Upper lobe of left lung (tissue), 6 donors: Measurements from ENCODE around the gene NSD1. TPM values are rescaled to one million over a fixed set of nuclear protein-coding genes. Genes with fewer than 3 reads are reported as not detected.

Source experiments
- ATAC-seq, 2 donors: fragments of 200-7000 bp; cut with Tn5 transposase; one replicate each; pipeline ENCODE4 v1.9.1; 2022; ENCODE audit warnings: mild to moderate bottlenecking in 2 of 2, moderate library complexity in 2 of 2; ENCODE audit not compliant: low FRiP score in 2 of 2
- DNase-seq, 2 donors: peaks; one replicate each; pipeline ENCODE4 v3.0.0-alpha.2; 2019 to 2020
- H3K27ac ChIP-seq, 4 donors: fragments of 200-600 bp; sonication (generic); one replicate each; pipeline ENCODE4 v1.5.1; 2016 to 2019
- H3K27me3 ChIP-seq, 4 donors: fragments of 200-600 bp; sonication (generic); one replicate each; pipeline ENCODE4 v1.5.1; 2017 to 2019
- H3K36me3 ChIP-seq, 4 donors: fragments of 200-600 bp; sonication (generic); one replicate each; pipeline ENCODE4 v1.5.1; 2016 to 2019
- H3K4me1 ChIP-seq, 4 donors: fragments of 200-600 bp; sonication (generic); one replicate each; pipeline ENCODE4 v1.5.1; 2018 to 2019
- H3K4me3 ChIP-seq, 4 donors: fragments of 200-600 bp; sonication (generic); one replicate each; pipeline ENCODE4 v1.5.1; 2017 to 2019; ENCODE audit warnings: mild to moderate bottlenecking in 2 of 4, moderate library complexity in 1 of 4
- H3K9me3 ChIP-seq, 4 donors: fragments of 200-600 bp; sonication (generic); one replicate each; pipeline ENCODE4 v1.5.1; 2018 to 2019
- CTCF ChIP-seq, 6 experiments: fragments of 450-650 bp in 4 of 6; fragments of 200-600 bp in 2 of 6; sonication (generic) in 2 of 6; IDR thresholded peaks; one replicate each; pipeline ENCODE4 v1.5.1; 2016 to 2019; ENCODE audit warnings: antibody characterized with exemption in 6 of 6
- EP300 ChIP-seq, 4 donors: sonication (generic); formaldehyde crosslinking; IDR thresholded peaks; one replicate each; pipeline ENCODE4 v1.5.1; 2017; ENCODE audit warnings: antibody characterized with exemption in 4 of 4, control low read depth in 2 of 4
- POLR2A ChIP-seq, 4 donors: fragments of 450-650 bp; IDR thresholded peaks; one replicate each; pipeline ENCODE4 v1.5.1; 2016 to 2017; ENCODE audit warnings: antibody characterized with exemption in 4 of 4, mild to moderate bottlenecking in 2 of 4
- POLR2AphosphoS5 ChIP-seq, 2 donors: sonication (generic); formaldehyde crosslinking; IDR thresholded peaks; one replicate each; pipeline ENCODE4 v1.5.1; 2017; ENCODE audit warnings: antibody characterized with exemption in 2 of 2
- WGBS, 2 donors: methylation state at CpG; one replicate each; pipeline ENCODE4 v1.1.5; 2017 to 2018; 5-methylcytosine and 5-hydroxymethylcytosine counted together
- total RNA-seq, 6 donors: library from RNA; depleted of rRNA in 4 of 6; stranded (reverse); fragments of >200 nt in 4 of 6; gene quantifications; one replicate each; pipeline versions ENCODE4 v1.1.0 to v1.2.1, GENCODE V29; 2016 to 2021
- donor health status: DM: no; HTN: no; CAD: no; lungs with moderate emphysema.
- donor health status: DM: no; HTN: yes; CAD: no; lungs with severe emphysema.

NSD1 gene
- total RNA-seq, 6 donors from 2014 or later = 33.0 to 69.1 (median 55.7) TPM

DNA sequence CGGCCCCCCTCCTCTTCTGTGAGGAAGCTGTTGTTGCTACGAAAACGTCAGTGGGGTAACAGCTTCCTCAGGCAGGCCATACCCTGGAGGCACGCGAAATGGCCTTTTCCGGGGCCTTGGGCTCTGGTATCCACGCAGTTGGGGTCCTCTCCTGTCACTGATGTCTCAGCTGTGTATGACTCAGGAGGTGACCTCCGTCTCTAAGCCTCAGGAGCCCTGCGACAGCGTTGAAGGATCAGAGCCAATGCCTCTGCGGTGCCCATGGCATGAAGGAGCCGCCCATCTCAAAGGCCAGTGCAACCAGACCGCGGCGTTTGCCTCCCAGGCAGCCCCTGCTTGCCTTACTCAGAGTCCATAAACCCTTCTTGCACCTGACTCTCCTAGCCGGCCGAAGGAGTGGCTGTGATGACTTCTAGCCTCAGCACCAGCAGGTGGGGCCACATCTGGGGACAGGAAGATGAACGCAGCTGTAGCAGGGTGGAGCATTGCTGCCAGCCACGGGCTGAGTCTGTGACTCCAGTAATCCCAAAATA, 179.1 kb downstream of the NSD1 start:
- Histone ChIP-seq H3K4me1 (peaks cover 27 to 40% (median 30%) of the 10 kb centered on the region in 4 donors), H3K27ac (no peak overlapping the region), H3K4me3 (peak overlapping the region in 3 of 4 donors; percentile 42 to 71 (median 66)), H3K36me3 (peaks cover 0 to 13% (median 0%) of the 10 kb centered on the region in 4 donors), H3K9me3 (no peaks in the 10 kb centered on the region), H3K27me3 (no peaks in the 10 kb centered on the region)
- TF ChIP-seq EP300 (IDR thresholded peaks at IDR 0.05) = no peak
- no peak for TF ChIP-seq POLR2AphosphoS5 (IDR thresholded peaks at IDR 0.05)
- no peak for TF ChIP-seq CTCF (IDR thresholded peaks at IDR 0.05)
- no peak for TF ChIP-seq POLR2A (IDR thresholded peaks at IDR 0.05)
- ATAC-seq = no peak
- 9 to 15% methylated on average over 13 to 19 of the region's 19 CpGs for WGBS, 2 donors
- no peak for DNase-seq

- Histone ChIP-seq H3K4me3 (no peak overlapping the region), H3K9me3 (no peaks in the 10 kb centered on the region), H3K4me1 (peaks cover 23 to 35% (median 30%) of the 10 kb centered on the region in 4 donors), H3K27ac (no peak overlapping the region), H3K36me3 (peaks cover 0 to 7% (median 0%) of the 10 kb centered on the region in 4 donors), H3K27me3 (no peaks in the 10 kb centered on the region)
- WGBS, 2 donors = 94% methylated on average over 14 to 15 of the region's 15 CpGs
- DNase-seq (no peak), ATAC-seq (no peak)
- TF ChIP-seq POLR2AphosphoS5 (IDR thresholded peaks at IDR 0.05) (no peak), EP300 (IDR thresholded peaks at IDR 0.05) (no peak), CTCF (IDR thresholded peaks at IDR 0.05) (no peak), POLR2A (IDR thresholded peaks at IDR 0.05) (no peak)
These were observed 180.1 kb downstream of the NSD1 start for GRCh38 chr5:177313561-177314259.

- DNase-seq (no peak), ATAC-seq (no peak)
These were observed 181.1 kb downstream of the NSD1 start for GRCh38 chr5:177314376-177315342.

DNA sequence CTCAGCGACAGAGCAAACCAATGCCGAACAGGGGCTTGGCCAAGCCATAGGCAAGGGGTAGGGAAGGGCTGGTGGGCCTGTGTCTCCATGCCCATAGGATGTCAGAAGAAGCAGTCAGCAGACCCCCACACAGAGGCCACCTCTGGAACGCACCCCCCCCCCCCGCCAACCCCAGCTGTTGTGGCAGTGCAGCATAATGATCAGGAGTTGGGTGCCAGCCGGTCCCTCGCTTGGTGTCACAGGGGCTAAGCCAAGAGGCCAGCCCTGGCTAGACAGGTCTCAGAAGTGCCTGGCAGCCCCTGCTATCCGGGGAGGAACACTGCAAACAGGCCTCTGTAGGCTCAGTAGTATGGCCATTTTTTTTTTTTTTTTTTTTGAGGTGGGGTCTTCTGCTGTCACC, 181.8 kb downstream of the NSD1 start:
- TF ChIP-seq POLR2A (IDR thresholded peaks at IDR 0.05) (no peak), POLR2AphosphoS5 (IDR thresholded peaks at IDR 0.05) (no peak), CTCF (IDR thresholded peaks at IDR 0.05) (no peak), EP300 (IDR thresholded peaks at IDR 0.05) (no peak)
- DNase-seq (no peak), ATAC-seq (no peak)
- no peak overlapping the region for H3K27ac ChIP-seq
- 90 to 96% methylated on average over 7 of the region's 7 CpGs for WGBS, 2 donors
- peaks cover 23 to 31% (median 26%) of the 10 kb centered on the region in 4 donors for H3K4me1 ChIP-seq
- H3K27me3 ChIP-seq = no peaks in the 10 kb centered on the region
- H3K9me3 ChIP-seq = no peaks in the 10 kb centered on the region
- H3K4me3 ChIP-seq = no peak overlapping the region
- peaks cover 0 to 6% (median 0%) of the 10 kb centered on the region in 4 donors for H3K36me3 ChIP-seq

More at GRCh38 chr5:177314376-177315342, 181.1 kb downstream of the NSD1 start:
- Histone ChIP-seq H3K27ac (no peak overlapping the region), H3K27me3 (no peaks in the 10 kb centered on the region), H3K4me1 (peaks cover 23 to 35% (median 30%) of the 10 kb centered on the region in 4 donors), H3K4me3 (no peak overlapping the region), H3K36me3 (peaks cover 0 to 4% (median 0%) of the 10 kb centered on the region in 4 donors), H3K9me3 (no peaks in the 10 kb centered on the region)
- TF ChIP-seq POLR2AphosphoS5 (IDR thresholded peaks at IDR 0.05) = no peak
- no peak for TF ChIP-seq CTCF (IDR thresholded peaks at IDR 0.05)
- TF ChIP-seq POLR2A (IDR thresholded peaks at IDR 0.05) = no peak
- no peak for TF ChIP-seq EP300 (IDR thresholded peaks at IDR 0.05)
- WGBS, 2 donors = 93% methylated on average over 9 to 16 of the region's 18 CpGs
